T-cell (primary cell): ENCODE measurements around the gene ATP2B1. TPM values are rescaled to one million over a fixed set of nuclear protein-coding genes. Genes with fewer than 3 reads are reported as not detected.

Source experiments
- ATAC-seq, 4 experiments: fragments of 200-7000 bp in 3 of 4; fragments of 150-1000 bp in 1 of 4; cut with Tn5 transposase; replicated peaks in 1 of 4; 1 replicate in 3 of 4; 2 replicates in 1 of 4; pipeline ENCODE4 v1.10.0; 2021; ENCODE audit warnings: moderate library complexity in 3 of 4, mild to moderate bottlenecking in 2 of 4, moderate number of reproducible peaks in 1 of 4
- CTCF ChIA-PET, 2 donors: fragments of 300-600 bp; sonication (Branson Sonifier 250); formaldehyde crosslinking; loops; one replicate each; lab custom pipeline; 2022; ENCODE audit warnings: antibody characterized with exemption in 2 of 2; lab: Charles Lee
- POLR2A ChIA-PET, 2 donors: fragments of 300-600 bp; sonication (Branson Sonifier 250); formaldehyde crosslinking; loops; one replicate each; lab custom pipeline; 2022; ENCODE audit warnings: antibody characterized with exemption in 2 of 2; lab: Charles Lee
- DNase-seq, 35 experiments: peaks; one replicate each; pipeline versions ENCODE4 v3.0.0 to v3.0.0-alpha.2; 2013 to 2023
- H3K27ac ChIP-seq: one replicate; pipeline ENCODE4 v1.5.1; 2013; ENCODE audit warnings: low read length
- H3K27me3 ChIP-seq, 2 experiments: replicated peaks in 1 of 2; 1 replicate in 1 of 2; 2 replicates in 1 of 2; pipeline versions ENCODE4 v1.6.1 to v1.7.0; 2013; ENCODE audit warnings: low read length in 1 of 2, mixed read lengths in 1 of 2; ENCODE audit not compliant: control insufficient read depth in 2 of 2, insufficient read depth in 2 of 2; ENCODE audit errors: extremely low read depth in 1 of 2
- H3K36me3 ChIP-seq, 2 donors: 1 replicate in 1 of 2; 2 replicates in 1 of 2; pipeline versions ENCODE4 v1.6.1 to v1.7.0; 2013; ENCODE audit warnings: low read length in 1 of 2; ENCODE audit not compliant: control insufficient read depth in 2 of 2, insufficient read depth in 1 of 2; ENCODE audit errors: extremely low read depth in 1 of 2
- H3K4me1 ChIP-seq, 2 experiments: 1 replicate in 1 of 2; 2 replicates in 1 of 2; pipeline versions ENCODE4 v1.6.1 to v1.7.0; 2013; ENCODE audit warnings: low read length in 2 of 2, mixed read lengths in 1 of 2; ENCODE audit not compliant: insufficient read depth in 2 of 2, control insufficient read depth in 1 of 2; ENCODE audit errors: extremely low read depth in 1 of 2
- H3K4me3 ChIP-seq, 2 donors: 1 replicate in 1 of 2; 2 replicates in 1 of 2; pipeline versions ENCODE4 v1.5.1 to v1.7.0; 2013; ENCODE audit warnings: mild to moderate bottlenecking in 2 of 2, low read length in 1 of 2, moderate library complexity in 1 of 2; ENCODE audit not compliant: control insufficient read depth in 1 of 2; ENCODE audit errors: extremely low read depth in 1 of 2
- H3K9me3 ChIP-seq: 2 replicates; pipeline ENCODE4 v1.7.0; 2013
- H3K27ac Mint-ChIP-seq, 2 donors: one replicate each; pipeline ENCODE4 v1.8.0; 2020 to 2021; ENCODE audit warnings: mild to moderate bottlenecking in 2 of 2, mixed read lengths in 2 of 2
- H3K27me3 Mint-ChIP-seq, 2 donors: one replicate each; pipeline ENCODE4 v1.8.0; 2021 to 2022; ENCODE audit warnings: mixed read lengths in 2 of 2
- H3K36me3 Mint-ChIP-seq: one replicate; pipeline ENCODE4 v1.8.0; 2021; ENCODE audit warnings: mixed read lengths
- H3K4me1 Mint-ChIP-seq, 3 donors: one replicate each; pipeline ENCODE4 v1.8.0; 2020 to 2022; ENCODE audit warnings: mixed read lengths in 3 of 3, mild to moderate bottlenecking in 1 of 3
- H3K4me3 Mint-ChIP-seq, 3 donors: one replicate each; pipeline ENCODE4 v1.8.0; 2020 to 2022; ENCODE audit warnings: mild to moderate bottlenecking in 3 of 3, mixed read lengths in 3 of 3, moderate library complexity in 3 of 3
- H3K9me3 Mint-ChIP-seq, 3 donors: one replicate each; pipeline ENCODE4 v1.8.0; 2020 to 2022; ENCODE audit warnings: mixed read lengths in 3 of 3
- WGBS: methylation state at CpG from one replicate; pipeline ENCODE4 v1.1.5; 2013; ENCODE audit warnings: missing lambda C conversion rate; ENCODE audit not compliant: insufficient coverage; 5-methylcytosine and 5-hydroxymethylcytosine counted together
- total RNA-seq, 35 experiments: library from RNA in 6 of 35; stranded (reverse) in 6 of 35; fragments of 120-200 nt in 1 of 35; gene quantifications; one replicate each; pipeline versions ENCODE4 v1.2.1 to v1.2.4 and lab custom pipeline; 2013 to 2026

ATP2B1 gene
- total RNA-seq, 5 donors from 2014 or later (not counting 1 experiment from before 2014, with no cell fraction given): 38.3 to 104 (median 44.4) TPM

- Histone ChIP-seq H3K9me3 (no peaks in the 10 kb centered on the region), H3K4me3 (no peak overlapping the region), H3K4me1 (no peaks in the 10 kb centered on the region), H3K27me3 (no peaks in the 10 kb centered on the region), H3K27ac (no peak overlapping the region), H3K36me3 (no peaks in the 10 kb centered on the region)
- Mint-ChIP-seq H3K4me1 (peaks cover 0 to 4% (median 0%) of the 10 kb centered on the region in 3 donors), H3K36me3 (no peaks in the 10 kb centered on the region), H3K4me3 (no peak overlapping the region), H3K9me3 (no peaks in the 10 kb centered on the region), H3K27me3 (no peaks in the 10 kb centered on the region), H3K27ac (no peak overlapping the region)
- WGBS: no CpG with 5 or more reads among the region's 1 CpG
- ATAC-seq (no peak), DNase-seq (no peak)
- POLR2A ChIA-PET: interaction anchor here in 1 of 2 donors (0.6 kb wide), 2 partner anchors 21 to 28 kb away, joined by 4 read pairs; no protein-coding TSS in a partner anchor
- CTCF ChIA-PET: interaction anchor here in 1 of 2 donors (0.6 to 0.9 kb wide), 2 partner anchors 18 to 528 kb away, joined by 3 to 4 read pairs; no protein-coding TSS in a partner anchor
Measured at GRCh38 chr12:89575374-89575773, 133.3 kb downstream of the ATP2B1 start.

GRCh38 chr12:89574736-89575208, 133.9 kb downstream of the ATP2B1 start:
- ATAC-seq (no peak), DNase-seq (no peak)
- no peaks in the 10 kb centered on the region for H3K27me3 Mint-ChIP-seq
- Histone ChIP-seq H3K36me3 (no peaks in the 10 kb centered on the region), H3K27ac (no peak overlapping the region), H3K27me3 (no peaks in the 10 kb centered on the region), H3K9me3 (no peaks in the 10 kb centered on the region), H3K4me1 (no peaks in the 10 kb centered on the region), H3K4me3 (no peak overlapping the region)
- H3K36me3 Mint-ChIP-seq: no peaks in the 10 kb centered on the region
- ChIA-PET POLR2A (no interaction called here), CTCF (no interaction called here)
- WGBS: no CpG with 5 or more reads among the region's 2 CpGs
- no peaks in the 10 kb centered on the region for H3K9me3 Mint-ChIP-seq
- no peak overlapping the region for H3K27ac Mint-ChIP-seq
- peaks cover 0 to 4% (median 0%) of the 10 kb centered on the region in 3 donors for H3K4me1 Mint-ChIP-seq
- no peak overlapping the region for H3K4me3 Mint-ChIP-seq

- no peak overlapping the region for H3K27ac Mint-ChIP-seq
Measured at GRCh38 chr12:89573051-89573810, 135.4 kb downstream of the ATP2B1 start.

GRCh38 chr12:89571491-89572195, 137.0 kb downstream of the ATP2B1 start:
- Mint-ChIP-seq H3K27ac (no peak overlapping the region), H3K9me3 (no peaks in the 10 kb centered on the region), H3K4me1 (peaks cover 0 to under 1% (median 0%) of the 10 kb centered on the region in 3 donors), H3K36me3 (peaks cover 3% of the 10 kb centered on the region), H3K4me3 (no peak overlapping the region), H3K27me3 (no peaks in the 10 kb centered on the region)
- Histone ChIP-seq H3K27me3 (no peaks in the 10 kb centered on the region), H3K4me3 (no peak overlapping the region), H3K9me3 (no peaks in the 10 kb centered on the region), H3K27ac (no peak overlapping the region), H3K4me1 (no peaks in the 10 kb centered on the region), H3K36me3 (no peaks in the 10 kb centered on the region)
- ChIA-PET POLR2A (no interaction called here), CTCF (no interaction called here)
- ATAC-seq (no peak), DNase-seq (no peak)
- 100% methylated on average over 2 of the region's 4 CpGs for WGBS

More at GRCh38 chr12:89573051-89573810, 135.4 kb downstream of the ATP2B1 start:
- Mint-ChIP-seq H3K9me3 (no peaks in the 10 kb centered on the region), H3K4me1 (peaks cover 0 to 4% (median 0%) of the 10 kb centered on the region in 3 donors), H3K27me3 (no peaks in the 10 kb centered on the region), H3K4me3 (no peak overlapping the region), H3K36me3 (peaks cover 3% of the 10 kb centered on the region)
- no peak overlapping the region for H3K4me3 ChIP-seq
- ATAC-seq: no peak
- no peak for DNase-seq
- H3K27me3 ChIP-seq: no peaks in the 10 kb centered on the region
- H3K27ac ChIP-seq: no peak overlapping the region
- 100% methylated on average over 1 of the region's 5 CpGs for WGBS
- H3K4me1 ChIP-seq: no peaks in the 10 kb centered on the region
- no peaks in the 10 kb centered on the region for H3K9me3 ChIP-seq
- ChIA-PET POLR2A (no interaction called here), CTCF (no interaction called here)
- no peaks in the 10 kb centered on the region for H3K36me3 ChIP-seq

- H3K36me3 ChIP-seq: no peaks in the 10 kb centered on the region
- Mint-ChIP-seq H3K27ac (no peak overlapping the region), H3K4me3 (no peak overlapping the region), H3K36me3 (peaks cover 3% of the 10 kb centered on the region), H3K4me1 (no peaks in the 10 kb centered on the region), H3K27me3 (no peaks in the 10 kb centered on the region), H3K9me3 (no peaks in the 10 kb centered on the region)
- no peaks in the 10 kb centered on the region for H3K9me3 ChIP-seq
- DNase-seq: no peak
- ChIA-PET CTCF (no interaction called here), POLR2A (no interaction called here)
- H3K4me3 ChIP-seq: no peak overlapping the region
- H3K4me1 ChIP-seq: no peaks in the 10 kb centered on the region
- no peak for ATAC-seq
- no peak overlapping the region for H3K27ac ChIP-seq
- WGBS: 100% methylated on average over 2 of the region's 5 CpGs
- no peaks in the 10 kb centered on the region for H3K27me3 ChIP-seq
Measured at GRCh38 chr12:89568484-89568883, 140.2 kb downstream of the ATP2B1 start.

- Mint-ChIP-seq H3K4me1 (no peaks in the 10 kb centered on the region), H3K27me3 (no peaks in the 10 kb centered on the region), H3K36me3 (peaks cover 3% of the 10 kb centered on the region), H3K4me3 (no peak overlapping the region), H3K9me3 (no peaks in the 10 kb centered on the region), H3K27ac (no peak overlapping the region)
- no peak overlapping the region for H3K27ac ChIP-seq
- no peaks in the 10 kb centered on the region for H3K9me3 ChIP-seq
- 100% methylated on average over 1 of the region's 3 CpGs for WGBS
- H3K36me3 ChIP-seq: no peaks in the 10 kb centered on the region
- no peaks in the 10 kb centered on the region for H3K27me3 ChIP-seq
- CTCF ChIA-PET: no interaction called here
- DNase-seq: no peak
- no peaks in the 10 kb centered on the region for H3K4me1 ChIP-seq
- POLR2A ChIA-PET: no interaction called here
- no peak overlapping the region for H3K4me3 ChIP-seq
- no peak for ATAC-seq
Measured at GRCh38 chr12:89567691-89568239, 140.9 kb downstream of the ATP2B1 start.
